Liver (tissue), 9 donors: Measurements from ENCODE around the gene MAN2A2. TPM values are rescaled to one million over a fixed set of nuclear protein-coding genes. Genes with fewer than 3 reads are reported as not detected.

Source experiments
- DNase-seq: peaks from one replicate; pipeline ENCODE4 v3.0.0-alpha.2; 2017; ENCODE audit warnings: low spot score
- H3K27ac ChIP-seq, 2 donors: one replicate each; pipeline ENCODE4 v1.7.0; 2013; ENCODE audit warnings: inconsistent platforms in 2 of 2, low read length in 2 of 2, control low read depth in 1 of 2, low read depth in 1 of 2, mild to moderate bottlenecking in 1 of 2
- H3K27me3 ChIP-seq, 4 donors: one replicate each; pipeline versions ENCODE4 v1.6.1 to v1.7.0; 2013; ENCODE audit warnings: low read length in 3 of 4, inconsistent platforms in 1 of 4, mild to moderate bottlenecking in 1 of 4, moderate library complexity in 1 of 4; ENCODE audit not compliant: control insufficient read depth in 4 of 4, insufficient read depth in 4 of 4
- H3K36me3 ChIP-seq, 4 donors: one replicate each; pipeline versions ENCODE4 v1.6.1 to v1.7.0; 2013; ENCODE audit warnings: low read length in 3 of 4, mild to moderate bottlenecking in 3 of 4, low read depth in 1 of 4, moderate library complexity in 1 of 4; ENCODE audit not compliant: control insufficient read depth in 4 of 4, insufficient read depth in 3 of 4
- H3K4me1 ChIP-seq, 4 donors: one replicate each; pipeline versions ENCODE4 v1.6.1 to v1.7.0; 2013; ENCODE audit warnings: low read length in 3 of 4, mild to moderate bottlenecking in 3 of 4, moderate library complexity in 1 of 4; ENCODE audit not compliant: control insufficient read depth in 4 of 4, insufficient read depth in 4 of 4
- H3K4me3 ChIP-seq, 3 donors: one replicate each; pipeline versions ENCODE4 v1.6.1 to v1.7.0; 2013; ENCODE audit warnings: low read length in 3 of 3, control low read depth in 1 of 3, low read depth in 1 of 3, mild to moderate bottlenecking in 1 of 3
- H3K9ac ChIP-seq, 2 donors: one replicate each; pipeline ENCODE4 v1.7.0; 2013; ENCODE audit warnings: low read length in 2 of 2, mild to moderate bottlenecking in 2 of 2, moderate library complexity in 2 of 2, control low read depth in 1 of 2, low read depth in 1 of 2
- H3K9me3 ChIP-seq, 4 donors: one replicate each; pipeline versions ENCODE4 v1.6.1 to v1.7.0; 2013; ENCODE audit warnings: low read length in 3 of 4; ENCODE audit not compliant: control insufficient read depth in 4 of 4
- EGR1 ChIP-seq, 2 donors: IDR thresholded peaks; 2 replicates each; pipeline ENCODE4 v1.6.1; 2016 to 2018; ENCODE audit warnings: antibody characterized with exemption in 2 of 2, low read depth in 2 of 2
- FOXA1 ChIP-seq: IDR thresholded peaks from 2 replicates; pipeline ENCODE4 v1.6.1; 2016; ENCODE audit warnings: antibody characterized with exemption
- FOXA2 ChIP-seq: IDR thresholded peaks from 2 replicates; pipeline ENCODE4 v1.6.1; 2016; ENCODE audit warnings: antibody characterized with exemption
- GABPA ChIP-seq, 2 donors: IDR thresholded peaks in 1 of 2; conservative IDR thresholded peaks in 1 of 2; 2 replicates each; pipeline ENCODE4 v1.6.1; 2016; ENCODE audit warnings: antibody characterized with exemption in 2 of 2, mild to moderate bottlenecking in 1 of 2, moderate library complexity in 1 of 2
- HNF4A ChIP-seq, 2 donors: conservative IDR thresholded peaks; 2 replicates each; pipeline ENCODE4 v1.6.1; 2016; ENCODE audit warnings: antibody characterized with exemption in 2 of 2, mild to moderate bottlenecking in 2 of 2
- HNF4G ChIP-seq: IDR thresholded peaks from 2 replicates; pipeline ENCODE4 v1.6.1; 2016; ENCODE audit warnings: antibody characterized with exemption
- JUND ChIP-seq, 2 donors: IDR thresholded peaks; 2 replicates each; pipeline ENCODE4 v1.6.1; 2016; ENCODE audit warnings: antibody characterized with exemption in 2 of 2
- MAX ChIP-seq: IDR thresholded peaks from 2 replicates; pipeline ENCODE4 v1.6.1; 2016; ENCODE audit warnings: antibody characterized with exemption
- NR2F2 ChIP-seq: IDR thresholded peaks from 2 replicates; pipeline ENCODE4 v1.6.1; 2016; ENCODE audit warnings: antibody characterized with exemption
- RAD21 ChIP-seq, 2 donors: IDR thresholded peaks; 2 replicates each; pipeline ENCODE4 v1.6.1; 2016; ENCODE audit warnings: antibody characterized with exemption in 2 of 2, mild to moderate bottlenecking in 2 of 2
- RXRA ChIP-seq, 2 donors: IDR thresholded peaks; 2 replicates each; pipeline ENCODE4 v1.6.1; 2017 to 2018; ENCODE audit warnings: antibody characterized with exemption in 2 of 2, mild to moderate bottlenecking in 1 of 2
- SP1 ChIP-seq: IDR thresholded peaks from 2 replicates; pipeline ENCODE4 v1.6.1; 2018; ENCODE audit warnings: antibody characterized with exemption, mild to moderate bottlenecking
- TAF1 ChIP-seq: conservative IDR thresholded peaks from 2 replicates; pipeline ENCODE4 v1.6.1; 2016; ENCODE audit warnings: antibody characterized with exemption, mild to moderate bottlenecking
- YY1 ChIP-seq: IDR thresholded peaks from 2 replicates; pipeline ENCODE4 v1.6.1; 2016; ENCODE audit warnings: antibody characterized with exemption, mild to moderate bottlenecking
- WGBS: extraction: QIAGEN DNeasy Blood & Tissue Kit; methylation state at CpG from one replicate; pipeline ENCODE4 v1.1.7; 2013; 5-methylcytosine and 5-hydroxymethylcytosine counted together
- polyA plus RNA-seq, 2 donors: library from polyadenylated mRNA; stranded (reverse) in 1 of 2; unstranded in 1 of 2; fragments of 200-250 nt in 1 of 2; fragments of >200 nt in 1 of 2; fragmentation: Nextera tagmentation in 1 of 2; extraction: Ambion mirVana in 1 of 2; gene quantifications; one replicate each; pipeline versions ENCODE4 v1.2.1 to v1.2.3, GENCODE V29; 2013 to 2015
- total RNA-seq, 2 donors: library from RNA; depleted of rRNA; stranded (reverse); fragments of >200 nt; gene quantifications; one replicate each; pipeline ENCODE4 v1.2.3, GENCODE V29; 2014
- TF ChIP-seq, protein P1 (sequence below): IDR thresholded peaks from 2 replicates; pipeline ENCODE4 v1.6.1; 2016; ENCODE audit warnings: antibody characterized with exemption
- TF ChIP-seq, protein P2 (sequence below): fragments of 150-350 bp; IDR thresholded peaks from 2 replicates; pipeline ENCODE4 v1.5.1; 2017; ENCODE audit warnings: improper control_type of control experiment, low read depth, low read length; ENCODE audit not compliant: missing input control
- TF ChIP-seq, protein P3 (sequence below): IDR thresholded peaks from 2 replicates; pipeline ENCODE4 v1.6.1; 2016; ENCODE audit warnings: antibody characterized with exemption, mild to moderate bottlenecking
- TF ChIP-seq, protein P4 (sequence below): IDR thresholded peaks from 2 replicates; pipeline ENCODE4 v1.6.1; 2016; ENCODE audit warnings: antibody characterized with exemption
- donor health status: healthy.
- donor health status: healthy.
- donor health status: healthy.
- donor health status: healthy.
- donor health status: healthy.

Gene MAN2A2
- total and polyA plus RNA-seq, 4 donors, result 17.3 to 111 (median 50.9) TPM

GRCh38 chr15:90862487-90862886, 40.6 kb upstream of the MAN2A2 start:
- TF ChIP-seq NR2F2 (no peak), RXRA (IDR thresholded peaks at IDR 0.05) (no peak), EGR1 (IDR thresholded peaks at IDR 0.05; ENCODE audit: low read depth in 2 of 2) (no peak), HNF4G (no peak), HNF4A (conservative IDR thresholded peaks at IDR 0.05) (no peak), MAX (no peak), RAD21 (IDR thresholded peaks at IDR 0.05) (no peak), JUND (IDR thresholded peaks at IDR 0.05) (no peak), FOXA2 (no peak), SP1 (no peak), TAF1 (no peak), YY1 (no peak)
- TF ChIP-seq, protein P1, sequence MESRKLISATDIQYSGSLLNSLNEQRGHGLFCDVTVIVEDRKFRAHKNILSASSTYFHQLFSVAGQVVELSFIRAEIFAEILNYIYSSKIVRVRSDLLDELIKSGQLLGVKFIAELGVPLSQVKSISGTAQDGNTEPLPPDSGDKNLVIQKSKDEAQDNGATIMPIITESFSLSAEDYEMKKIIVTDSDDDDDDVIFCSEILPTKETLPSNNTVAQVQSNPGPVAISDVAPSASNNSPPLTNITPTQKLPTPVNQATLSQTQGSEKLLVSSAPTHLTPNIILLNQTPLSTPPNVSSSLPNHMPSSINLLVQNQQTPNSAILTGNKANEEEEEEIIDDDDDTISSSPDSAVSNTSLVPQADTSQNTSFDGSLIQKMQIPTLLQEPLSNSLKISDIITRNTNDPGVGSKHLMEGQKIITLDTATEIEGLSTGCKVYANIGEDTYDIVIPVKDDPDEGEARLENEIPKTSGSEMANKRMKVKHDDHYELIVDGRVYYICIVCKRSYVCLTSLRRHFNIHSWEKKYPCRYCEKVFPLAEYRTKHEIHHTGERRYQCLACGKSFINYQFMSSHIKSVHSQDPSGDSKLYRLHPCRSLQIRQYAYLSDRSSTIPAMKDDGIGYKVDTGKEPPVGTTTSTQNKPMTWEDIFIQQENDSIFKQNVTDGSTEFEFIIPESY, result no peak
- TF ChIP-seq, protein P2, sequence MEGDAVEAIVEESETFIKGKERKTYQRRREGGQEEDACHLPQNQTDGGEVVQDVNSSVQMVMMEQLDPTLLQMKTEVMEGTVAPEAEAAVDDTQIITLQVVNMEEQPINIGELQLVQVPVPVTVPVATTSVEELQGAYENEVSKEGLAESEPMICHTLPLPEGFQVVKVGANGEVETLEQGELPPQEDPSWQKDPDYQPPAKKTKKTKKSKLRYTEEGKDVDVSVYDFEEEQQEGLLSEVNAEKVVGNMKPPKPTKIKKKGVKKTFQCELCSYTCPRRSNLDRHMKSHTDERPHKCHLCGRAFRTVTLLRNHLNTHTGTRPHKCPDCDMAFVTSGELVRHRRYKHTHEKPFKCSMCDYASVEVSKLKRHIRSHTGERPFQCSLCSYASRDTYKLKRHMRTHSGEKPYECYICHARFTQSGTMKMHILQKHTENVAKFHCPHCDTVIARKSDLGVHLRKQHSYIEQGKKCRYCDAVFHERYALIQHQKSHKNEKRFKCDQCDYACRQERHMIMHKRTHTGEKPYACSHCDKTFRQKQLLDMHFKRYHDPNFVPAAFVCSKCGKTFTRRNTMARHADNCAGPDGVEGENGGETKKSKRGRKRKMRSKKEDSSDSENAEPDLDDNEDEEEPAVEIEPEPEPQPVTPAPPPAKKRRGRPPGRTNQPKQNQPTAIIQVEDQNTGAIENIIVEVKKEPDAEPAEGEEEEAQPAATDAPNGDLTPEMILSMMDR, result no peak
- Histone ChIP-seq H3K4me3 (no peak overlapping the region), H3K9ac (peak overlapping the region; percentile 33 to 41), H3K27ac (peak overlapping the region; percentile 71 to 81), H3K36me3 (no peaks in the 10 kb centered on the region), H3K4me1 (peaks cover 26 to 70% (median 54%) of the 10 kb centered on the region in 4 donors), H3K27me3 (no peaks in the 10 kb centered on the region), H3K9me3 (no peaks in the 10 kb centered on the region)
- DNase-seq, result no peak
- WGBS, result 81% methylated on average over 6 of the region's 6 CpGs

DNA sequence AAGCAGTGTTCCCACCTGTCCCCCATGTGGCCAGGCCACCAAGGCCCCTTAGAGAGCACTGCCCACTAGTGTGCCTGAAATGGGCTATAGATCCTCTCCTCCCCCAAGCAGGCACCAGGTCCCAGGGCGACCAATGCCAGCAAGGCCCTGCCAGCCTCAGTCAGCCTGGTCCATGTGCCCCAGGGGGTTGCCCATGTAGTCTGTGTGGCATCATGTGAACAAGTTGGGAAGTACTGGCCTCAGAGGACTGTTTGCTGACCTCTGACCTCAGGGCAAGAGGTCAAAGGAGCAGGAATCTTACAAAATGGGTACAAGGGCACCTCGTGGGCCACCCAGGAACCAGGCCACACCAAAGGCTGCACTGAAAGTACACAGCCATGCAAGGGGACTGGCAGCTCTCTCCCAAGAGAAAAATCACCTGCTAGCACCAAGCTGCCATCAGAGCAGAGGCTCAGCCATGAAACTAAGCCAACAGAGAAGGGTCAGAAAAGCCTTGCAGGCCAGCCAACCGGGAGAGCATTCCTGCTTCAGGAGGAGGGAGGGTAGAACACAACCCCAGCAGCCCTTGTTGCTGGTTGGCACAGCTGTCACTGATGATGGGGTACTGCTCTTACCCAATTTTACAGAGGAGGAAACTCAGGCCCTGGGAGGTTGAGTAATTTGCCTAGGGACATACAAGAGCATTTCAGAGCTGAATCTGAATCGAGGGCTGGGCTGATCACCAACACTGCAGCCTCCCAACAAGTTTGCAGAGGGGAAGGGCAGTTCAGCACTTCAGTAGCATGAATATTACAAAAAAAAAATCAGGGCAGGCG, 39.9 kb upstream of the MAN2A2 start:
- H3K27me3 ChIP-seq, result no peaks in the 10 kb centered on the region
- H3K9me3 ChIP-seq, result no peaks in the 10 kb centered on the region
- H3K4me1 ChIP-seq, result peaks cover 26 to 63% (median 48%) of the 10 kb centered on the region in 4 donors
- peak overlapping the region; percentile 33 to 51 for H3K9ac ChIP-seq
- H3K36me3 ChIP-seq, result no peaks in the 10 kb centered on the region
- no peak overlapping the region for H3K4me3 ChIP-seq
- no peak for DNase-seq
- WGBS, result 36% methylated on average over 5 of the region's 5 CpGs
- H3K27ac ChIP-seq, result peak overlapping the region; percentile 71 to 81
- TF ChIP-seq SP1, result peak; percentile 96
- TF ChIP-seq YY1, result peak; percentile 86
- peak; percentile 98 to 99 for TF ChIP-seq HNF4A (conservative IDR thresholded peaks at IDR 0.05)
- TF ChIP-seq NR2F2, result peak; percentile 100
- TF ChIP-seq HNF4G, result peak; percentile 94
- peak; percentile 98 to 99 for TF ChIP-seq RXRA (IDR thresholded peaks at IDR 0.05)
- peak; percentile 78 for TF ChIP-seq FOXA2
- TF ChIP-seq JUND (IDR thresholded peaks at IDR 0.05), result peak; percentile 55 to 77
- TF ChIP-seq, protein P2, result no peak
- peak; percentile 86 for TF ChIP-seq FOXA1
- TF ChIP-seq, protein P3, sequence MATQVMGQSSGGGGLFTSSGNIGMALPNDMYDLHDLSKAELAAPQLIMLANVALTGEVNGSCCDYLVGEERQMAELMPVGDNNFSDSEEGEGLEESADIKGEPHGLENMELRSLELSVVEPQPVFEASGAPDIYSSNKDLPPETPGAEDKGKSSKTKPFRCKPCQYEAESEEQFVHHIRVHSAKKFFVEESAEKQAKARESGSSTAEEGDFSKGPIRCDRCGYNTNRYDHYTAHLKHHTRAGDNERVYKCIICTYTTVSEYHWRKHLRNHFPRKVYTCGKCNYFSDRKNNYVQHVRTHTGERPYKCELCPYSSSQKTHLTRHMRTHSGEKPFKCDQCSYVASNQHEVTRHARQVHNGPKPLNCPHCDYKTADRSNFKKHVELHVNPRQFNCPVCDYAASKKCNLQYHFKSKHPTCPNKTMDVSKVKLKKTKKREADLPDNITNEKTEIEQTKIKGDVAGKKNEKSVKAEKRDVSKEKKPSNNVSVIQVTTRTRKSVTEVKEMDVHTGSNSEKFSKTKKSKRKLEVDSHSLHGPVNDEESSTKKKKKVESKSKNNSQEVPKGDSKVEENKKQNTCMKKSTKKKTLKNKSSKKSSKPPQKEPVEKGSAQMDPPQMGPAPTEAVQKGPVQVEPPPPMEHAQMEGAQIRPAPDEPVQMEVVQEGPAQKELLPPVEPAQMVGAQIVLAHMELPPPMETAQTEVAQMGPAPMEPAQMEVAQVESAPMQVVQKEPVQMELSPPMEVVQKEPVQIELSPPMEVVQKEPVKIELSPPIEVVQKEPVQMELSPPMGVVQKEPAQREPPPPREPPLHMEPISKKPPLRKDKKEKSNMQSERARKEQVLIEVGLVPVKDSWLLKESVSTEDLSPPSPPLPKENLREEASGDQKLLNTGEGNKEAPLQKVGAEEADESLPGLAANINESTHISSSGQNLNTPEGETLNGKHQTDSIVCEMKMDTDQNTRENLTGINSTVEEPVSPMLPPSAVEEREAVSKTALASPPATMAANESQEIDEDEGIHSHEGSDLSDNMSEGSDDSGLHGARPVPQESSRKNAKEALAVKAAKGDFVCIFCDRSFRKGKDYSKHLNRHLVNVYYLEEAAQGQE, result peak; percentile 81
- TF ChIP-seq GABPA (IDR thresholded peaks at IDR 0.05 in 1 of 2, conservative IDR thresholded peaks at IDR 0.05 in 1 of 2), result peak in 1 of 2 donors; percentile 48
- peak; percentile 46 to 91 for TF ChIP-seq EGR1 (IDR thresholded peaks at IDR 0.05; ENCODE audit: low read depth in 2 of 2)
- TF ChIP-seq, protein P4, sequence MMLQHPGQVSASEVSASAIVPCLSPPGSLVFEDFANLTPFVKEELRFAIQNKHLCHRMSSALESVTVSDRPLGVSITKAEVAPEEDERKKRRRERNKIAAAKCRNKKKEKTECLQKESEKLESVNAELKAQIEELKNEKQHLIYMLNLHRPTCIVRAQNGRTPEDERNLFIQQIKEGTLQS, result peak; percentile 86
- TF ChIP-seq MAX, result peak; percentile 98
- TF ChIP-seq RAD21 (IDR thresholded peaks at IDR 0.05), result peak; percentile 32 to 53
